Rectal smooth muscle tissue (tissue), 1 donor: ENCODE results near the gene DOC2B.
"Not testable (repeated sequence)": the region's sequence is repeated elsewhere in the genome, so short reads cannot be mapped to it uniquely, and the experiment has no call there.

Source experiments
- H3K27ac ChIP-seq: one replicate; pipeline ENCODE4 v1.7.0; 2013; ENCODE audit warnings: low read depth, low read length, inconsistent platforms
- H3K27me3 ChIP-seq: one replicate; pipeline ENCODE4 v1.7.0; 2013; ENCODE audit warnings: low read length; ENCODE audit not compliant: control insufficient read depth, insufficient read depth
- H3K36me3 ChIP-seq: one replicate; pipeline ENCODE4 v1.7.0; 2013; ENCODE audit warnings: low read length; ENCODE audit not compliant: control insufficient read depth, insufficient read depth
- H3K4me1 ChIP-seq: one replicate; pipeline ENCODE4 v1.7.0; 2013; ENCODE audit warnings: low read length; ENCODE audit not compliant: control insufficient read depth, insufficient read depth
- H3K4me3 ChIP-seq: one replicate; pipeline ENCODE4 v1.7.0; 2013; ENCODE audit warnings: low read length
- H3K9ac ChIP-seq: one replicate; pipeline ENCODE4 v1.7.0; 2013; ENCODE audit warnings: low read length

The DOC2B gene

DNA sequence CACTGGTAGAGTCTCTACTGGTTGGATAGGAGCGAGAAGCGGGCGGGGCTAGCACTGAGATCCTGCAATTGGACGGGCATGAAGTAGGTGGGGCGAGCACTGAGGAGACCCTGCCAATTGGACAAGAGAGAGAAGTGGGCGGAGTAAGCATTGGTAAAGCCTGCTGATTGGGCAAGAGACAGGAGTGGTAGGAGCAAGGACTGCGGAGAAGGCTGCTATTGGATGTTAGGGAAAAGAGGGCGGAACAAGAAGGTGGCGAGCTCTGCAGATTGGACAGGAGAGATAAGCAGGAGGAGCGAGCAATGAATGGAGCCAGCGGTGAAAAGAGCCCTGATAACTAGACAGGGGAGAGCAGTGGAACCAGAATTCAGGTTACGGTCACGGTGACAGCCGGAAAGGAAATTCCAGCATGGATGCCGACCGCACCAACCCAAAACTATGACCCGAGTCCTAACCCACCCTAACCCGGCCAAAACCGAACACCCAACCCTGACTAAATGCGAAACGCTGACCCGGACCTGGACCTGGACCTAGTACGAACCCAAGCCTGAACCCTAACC lies 39.3 kb downstream of the DOC2B start:
- H3K27me3 ChIP-seq = no peaks in the 10 kb centered on the region
- no peak overlapping the region for H3K27ac ChIP-seq
- H3K4me1 ChIP-seq = no peaks in the 10 kb centered on the region
- H3K36me3 ChIP-seq = no peaks in the 10 kb centered on the region
- no peak overlapping the region for H3K4me3 ChIP-seq
- H3K9ac ChIP-seq = no peak overlapping the region

DNA sequence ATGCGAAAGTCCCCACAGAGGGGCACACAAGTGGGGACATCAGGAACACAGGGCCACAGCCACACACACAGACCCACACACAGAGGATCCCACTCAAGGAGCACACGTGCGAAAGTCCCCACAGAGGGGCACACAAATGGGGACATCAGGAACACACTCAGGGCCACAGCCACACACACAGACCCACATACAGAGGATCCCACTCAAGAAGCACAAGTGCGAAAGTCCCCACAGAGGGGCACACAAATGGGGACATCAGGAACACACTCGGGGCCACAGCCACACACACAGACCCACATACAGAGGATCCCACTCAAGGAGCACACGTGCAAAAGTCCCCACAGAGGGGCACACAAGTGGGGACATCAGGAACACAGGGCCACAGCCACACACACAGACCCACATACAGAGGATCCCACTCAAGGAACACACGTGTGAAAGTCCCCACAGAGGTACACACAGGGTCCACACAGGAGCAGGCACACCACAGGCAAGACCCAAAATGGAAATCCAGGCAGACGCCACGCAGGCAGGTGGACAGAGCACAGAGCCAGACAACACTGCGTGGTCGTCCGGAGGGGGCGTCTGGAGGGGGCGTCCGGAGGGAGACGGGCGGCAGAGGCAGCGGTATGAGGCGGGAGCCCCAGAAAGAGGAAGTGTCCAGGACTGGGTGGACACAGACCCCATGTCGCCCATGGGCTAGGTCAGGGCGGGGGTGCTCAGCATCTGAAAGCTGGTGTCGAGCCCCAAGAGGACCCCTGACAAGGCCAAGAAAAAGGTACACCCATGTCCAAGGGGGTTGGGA lies 41.8 kb downstream of the DOC2B start:
- not testable (repeated sequence) for H3K36me3 ChIP-seq, H3K4me3 ChIP-seq, H3K9ac ChIP-seq, H3K27ac ChIP-seq, H3K4me1 ChIP-seq, H3K27me3 ChIP-seq

DNA sequence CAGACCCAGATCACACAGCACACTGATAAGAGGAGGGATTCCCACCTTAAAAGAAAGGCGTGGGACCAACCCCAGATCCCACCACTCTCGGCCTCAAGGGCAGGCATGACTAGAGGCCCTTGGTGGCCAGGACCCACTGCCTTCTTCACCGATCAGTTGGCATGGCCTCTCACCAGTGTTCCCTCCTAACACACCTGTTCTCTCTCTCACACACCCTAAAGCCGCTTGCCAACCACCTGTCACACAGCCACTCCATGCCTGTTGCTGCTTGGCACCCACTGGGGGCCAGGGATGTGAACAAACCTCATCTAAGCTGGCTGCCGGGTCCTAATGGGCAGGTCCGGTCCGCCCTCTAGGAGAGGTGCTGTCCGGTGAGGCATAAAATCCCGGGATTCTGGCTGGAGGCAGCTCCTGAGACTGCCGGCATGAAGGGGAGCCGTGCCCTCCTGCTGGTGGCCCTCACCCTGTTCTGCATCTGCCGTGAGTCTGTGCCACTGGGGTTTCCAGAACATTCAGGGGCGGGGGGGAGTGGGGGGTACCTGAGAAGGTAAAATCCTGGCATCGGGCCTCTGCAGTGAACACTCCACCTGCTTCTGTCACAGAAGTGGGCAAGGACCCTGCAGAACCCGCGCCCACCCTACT lies 44.2 kb downstream of the DOC2B start, which contains the start of gene SCGB1C2:
TSS of gene SCGB1C2 (plus strand) at position 404 of the 642 bp plus-strand sequence. CDS start at position 426, 22 bp downstream.
- not testable (repeated sequence) for H3K4me1 ChIP-seq, H3K27me3 ChIP-seq, H3K27ac ChIP-seq, H3K36me3 ChIP-seq, H3K9ac ChIP-seq, H3K4me3 ChIP-seq

DNA sequence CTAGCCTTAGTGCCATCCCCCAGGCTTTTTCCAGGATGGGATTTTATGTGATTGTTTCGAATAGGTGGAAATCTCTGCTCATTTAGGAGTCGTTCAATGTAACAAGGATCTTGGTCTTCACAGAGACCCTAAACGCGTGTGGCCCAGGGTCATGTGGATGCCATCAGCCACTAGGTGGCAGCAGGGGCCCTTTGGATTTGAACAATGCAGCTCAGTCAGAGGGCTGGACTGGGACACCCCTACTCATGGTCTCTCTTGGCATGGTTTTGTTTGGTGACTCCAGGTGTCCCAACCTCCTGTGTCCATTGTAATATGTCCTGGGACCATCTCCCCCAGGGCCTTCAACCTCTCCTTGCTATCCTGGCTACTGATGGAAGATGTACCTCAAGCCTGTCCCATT lies 44.9 kb downstream of the DOC2B start:
- H3K36me3 ChIP-seq, H3K27ac ChIP-seq, H3K27me3 ChIP-seq, H3K9ac ChIP-seq, H3K4me1 ChIP-seq, H3K4me3 ChIP-seq: not testable (repeated sequence)

DNA sequence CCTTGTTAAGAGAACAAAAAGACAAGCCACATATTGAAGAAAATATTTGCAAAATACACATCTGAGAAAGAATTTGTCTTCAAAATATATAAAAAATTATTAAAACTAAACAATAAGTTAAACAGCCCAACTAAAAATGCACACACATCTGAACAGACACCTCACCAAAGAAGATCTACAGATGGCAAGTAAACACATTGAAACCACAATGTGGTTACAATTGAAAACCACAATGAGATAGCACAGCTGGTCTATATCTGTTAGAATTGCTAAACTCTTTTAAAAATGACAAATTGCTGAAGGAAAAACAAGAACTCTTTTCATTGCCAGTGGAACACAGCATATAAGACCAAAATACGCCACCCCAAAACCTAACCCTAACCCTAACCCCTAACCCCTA lies 45.6 kb downstream of the DOC2B start:
- H3K4me1 ChIP-seq = not testable (repeated sequence)

DNA sequence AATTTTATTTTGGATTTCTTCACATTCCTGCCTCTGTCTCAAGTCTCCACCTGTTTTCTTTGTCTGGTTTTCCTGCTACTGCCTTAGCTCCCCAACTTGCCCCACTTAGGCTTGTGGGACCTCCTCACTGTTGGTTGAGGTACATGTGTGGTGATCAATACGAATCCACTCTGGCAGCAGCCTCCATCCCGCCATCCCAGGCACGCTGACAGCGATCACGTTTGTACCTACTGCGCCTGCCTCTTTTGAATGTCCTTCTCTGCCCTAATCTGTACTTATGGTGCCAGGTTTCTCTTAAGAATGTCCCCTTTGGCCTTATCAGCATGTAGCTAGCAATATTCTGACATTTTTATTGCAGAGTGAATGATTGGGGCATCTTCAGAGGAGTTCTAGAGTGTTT lies 46.4 kb downstream of the DOC2B start:
- H3K4me3 ChIP-seq, H3K27me3 ChIP-seq, H3K27ac ChIP-seq, H3K36me3 ChIP-seq, H3K4me1 ChIP-seq, H3K9ac ChIP-seq: not testable (repeated sequence)

More for the DNA sequence above, 45.6 kb downstream of the DOC2B start:
- H3K9ac ChIP-seq, H3K27ac ChIP-seq, H3K4me3 ChIP-seq, H3K36me3 ChIP-seq, H3K27me3 ChIP-seq: not testable (repeated sequence)

DNA sequence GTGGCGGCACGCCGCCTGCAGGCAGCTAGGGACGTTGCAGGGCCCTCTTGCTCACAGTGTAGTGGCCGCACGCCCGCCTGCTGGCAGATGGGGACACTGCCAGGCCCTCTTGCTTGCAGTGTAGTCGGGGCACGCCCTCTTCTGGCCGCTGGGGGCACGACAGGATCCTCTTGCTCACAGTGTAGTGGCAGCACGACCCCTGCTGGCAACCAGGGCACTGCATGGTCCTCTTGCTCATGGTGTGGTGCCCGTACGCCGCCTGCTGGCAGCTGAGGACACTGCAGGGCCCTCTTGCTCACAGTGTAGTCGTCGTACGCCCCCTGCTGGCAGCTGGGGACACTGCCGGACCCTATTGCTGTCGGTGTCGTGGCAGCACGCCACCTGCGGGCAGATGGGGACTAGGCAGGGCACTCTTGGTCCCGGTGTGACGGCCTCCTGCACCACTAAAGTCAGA lies 47.1 kb downstream of the DOC2B start:
- not testable (repeated sequence) for H3K4me1 ChIP-seq, H3K27ac ChIP-seq, H3K27me3 ChIP-seq, H3K36me3 ChIP-seq, H3K4me3 ChIP-seq, H3K9ac ChIP-seq

DNA sequence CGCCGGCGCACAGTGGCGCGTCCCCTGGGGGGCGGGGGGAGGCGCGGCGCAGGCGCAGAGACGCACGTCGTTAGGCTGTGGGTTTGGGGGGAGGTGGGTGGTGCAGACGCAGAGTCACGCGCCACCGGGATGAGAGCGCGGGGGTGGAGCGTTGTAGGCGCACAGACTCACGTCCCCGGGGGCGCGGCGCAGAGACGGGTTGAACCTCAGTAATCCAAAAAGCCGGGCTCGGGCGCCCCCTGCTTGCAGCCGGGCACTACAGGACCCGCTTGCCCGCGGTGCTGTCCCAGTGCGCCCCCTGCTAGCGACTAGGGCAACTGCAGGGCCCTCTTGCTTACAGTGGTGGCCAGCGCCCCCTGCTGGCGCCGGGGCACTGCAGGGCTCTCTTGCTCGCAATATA lies 47.5 kb downstream of the DOC2B start:
- H3K4me3 ChIP-seq, H3K9ac ChIP-seq, H3K4me1 ChIP-seq, H3K27me3 ChIP-seq, H3K36me3 ChIP-seq, H3K27ac ChIP-seq: not testable (repeated sequence)

DNA sequence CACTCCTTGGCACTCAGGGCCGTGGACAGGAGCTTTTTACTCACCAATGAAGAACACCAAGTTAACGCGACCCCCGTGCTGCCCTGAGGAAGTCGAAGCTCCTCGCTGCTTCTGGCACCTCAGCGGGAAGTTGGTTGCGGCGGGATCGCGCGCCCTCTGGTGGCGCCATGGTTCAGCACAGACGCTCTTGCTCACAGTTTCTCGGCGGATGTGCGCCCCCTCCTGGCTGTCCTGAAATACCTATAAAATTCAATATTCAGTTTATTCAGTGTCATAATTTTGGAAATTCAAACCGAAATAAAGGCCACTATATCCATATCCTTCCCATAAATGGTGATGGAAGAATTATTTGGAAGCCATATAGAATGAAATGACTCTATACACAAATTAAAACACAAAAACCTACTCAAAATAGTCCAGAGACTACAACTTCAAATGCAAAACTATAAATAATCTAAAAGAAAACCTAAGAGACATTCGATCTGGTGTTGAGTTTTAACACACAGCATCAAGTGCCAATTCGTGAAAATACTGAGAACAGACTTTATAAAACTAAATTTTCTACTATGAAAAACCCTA lies 63.0 kb downstream of the DOC2B start:
- not testable (repeated sequence) for H3K4me3 ChIP-seq

DNA sequence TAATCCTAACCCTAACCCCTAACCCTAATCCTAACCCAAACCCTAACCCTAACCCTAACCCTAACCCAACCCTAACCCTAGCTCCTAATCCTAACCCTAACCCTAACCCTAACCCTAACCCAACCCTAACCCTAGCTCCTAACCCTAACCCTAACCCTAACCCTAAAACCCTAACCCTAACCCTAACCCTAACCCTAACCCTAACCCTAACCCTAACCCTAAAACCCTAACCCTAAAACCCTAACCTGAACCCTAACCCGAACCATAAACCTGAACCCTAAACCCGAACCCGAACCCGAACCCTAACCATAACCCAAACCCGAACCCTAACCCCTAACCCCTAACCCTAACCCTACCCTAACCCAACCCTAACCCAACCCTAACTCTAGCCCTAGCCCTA lies 68.3 kb downstream of the DOC2B start:
- H3K9ac ChIP-seq, H3K36me3 ChIP-seq, H3K4me3 ChIP-seq, H3K27me3 ChIP-seq, H3K4me1 ChIP-seq, H3K27ac ChIP-seq: not testable (repeated sequence)

More for the DNA sequence above, 63.0 kb downstream of the DOC2B start:
- H3K36me3 ChIP-seq, H3K27me3 ChIP-seq, H3K27ac ChIP-seq, H3K9ac ChIP-seq, H3K4me1 ChIP-seq: not testable (repeated sequence)
